GM19351 (cell line): ENCODE data around the gene CPAMD8.

Experiments
- ATAC-seq: cut with Tn5 transposase; IDR thresholded peaks from one replicate; pipeline ENCODE4 v1.9.1; 2021; ENCODE audit warnings: mild to moderate bottlenecking, moderate library complexity; ENCODE audit not compliant: unreplicated experiment

CPAMD8 gene

GRCh38 chr19:16849168-16849567 is 177.4 kb downstream of the CPAMD8 start:
- ATAC-seq, result no peak

DNA sequence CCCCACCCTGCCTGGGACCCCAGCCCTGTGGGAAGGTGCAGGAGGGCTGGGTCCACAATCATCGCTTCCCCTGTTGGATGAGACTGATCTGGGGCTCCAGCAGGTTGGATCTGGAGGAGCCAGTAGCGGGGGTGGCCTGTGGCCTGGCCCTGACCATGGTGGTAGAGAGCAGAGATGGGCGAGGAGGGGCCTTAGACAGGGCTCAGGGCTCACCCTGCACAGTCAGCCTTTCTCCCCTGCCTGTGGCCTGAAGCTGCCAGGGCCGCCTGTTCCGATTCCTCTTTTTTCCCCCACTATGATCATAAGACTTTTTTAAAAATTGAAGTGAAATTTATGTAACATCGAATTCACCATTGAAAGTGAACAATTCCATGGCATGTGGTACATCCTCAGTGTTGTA is 179.2 kb downstream of the CPAMD8 start:
- ATAC-seq, result no peak

DNA sequence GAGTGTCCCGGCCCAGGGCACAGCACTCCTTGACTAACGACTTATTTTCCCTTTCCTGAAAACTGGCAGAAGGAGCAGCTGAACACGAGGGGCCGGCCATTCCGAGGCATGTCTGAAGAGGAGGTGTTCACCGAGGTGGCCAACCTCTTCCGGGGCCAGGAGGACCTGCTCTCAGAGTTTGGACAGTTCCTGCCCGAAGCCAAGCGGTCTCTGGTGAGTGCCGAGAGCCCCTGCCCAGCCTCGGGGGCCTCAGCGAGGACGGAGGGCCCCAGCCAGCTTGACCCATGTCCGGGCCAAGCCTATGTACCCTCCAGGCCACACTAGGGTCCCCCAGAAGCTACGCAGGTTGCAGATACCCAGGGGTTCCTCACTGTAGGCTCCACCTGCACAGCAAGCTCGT is 179.7 kb downstream of the CPAMD8 start:
- ATAC-seq, result no peak
